ENCODE results near the gene KIAA0232.

- TF ChIP-seq SPI1 (IDR thresholded peaks at IDR 0.05; ENCODE audit: low read depth, low read length) (no peak), POLR2A (IDR thresholded peaks at IDR 0.05; ENCODE audit: low read depth, low read length) (no peak), POLR2AphosphoS5 (IDR thresholded peaks at IDR 0.05; ENCODE audit: low read depth, low read length) (no peak)
Observed at GRCh38 chr4:6858997-6859396, 76.5 kb downstream of the KIAA0232 start.

Data from GM12891 (cell line).